Activated CD8-positive, alpha-beta memory T cell treated with anti-CD3 and anti-CD28 coated beads for 1 hour (primary cell): ENCODE data around the gene GYPA.
"Not testable (repeated sequence)": the region's sequence is repeated elsewhere in the genome, so short reads cannot be mapped to it uniquely, and the experiment has no call there.

Experiments used
- DNase-seq, 2 donors: peaks; one replicate each; pipeline ENCODE4 v3.0.0-alpha.2; 2020; ENCODE audit warnings: low read depth in 1 of 2; ENCODE audit errors: extremely low read depth in 1 of 2

GYPA gene

DNA sequence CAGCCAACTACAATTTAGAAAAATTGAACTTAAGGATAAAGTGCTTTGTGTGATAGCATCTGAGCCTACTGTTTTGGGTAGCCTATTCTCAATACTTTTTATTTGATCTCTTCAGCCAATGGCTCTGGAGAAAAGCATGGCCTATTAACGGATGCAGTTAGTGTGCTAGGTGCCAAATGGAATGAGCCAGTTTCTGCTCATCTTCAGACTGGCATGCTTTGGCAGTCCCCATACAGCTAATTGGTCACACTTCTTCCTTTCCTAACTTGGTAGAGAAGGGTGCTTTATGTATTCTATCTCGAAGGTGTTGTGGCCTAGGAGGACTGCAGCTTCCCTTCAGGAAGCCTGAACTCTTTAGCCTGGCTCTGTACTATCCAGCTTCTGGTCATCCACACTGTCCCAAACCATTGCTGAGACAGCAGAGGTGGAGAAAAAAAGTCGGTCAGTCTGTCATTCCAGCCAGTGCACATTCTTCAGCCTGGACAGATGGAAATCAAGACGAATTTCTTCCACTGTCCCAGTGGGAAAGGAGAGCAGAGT, 11.1 kb downstream of the GYPA start:
- DNase-seq, result not testable (repeated sequence)

DNA sequence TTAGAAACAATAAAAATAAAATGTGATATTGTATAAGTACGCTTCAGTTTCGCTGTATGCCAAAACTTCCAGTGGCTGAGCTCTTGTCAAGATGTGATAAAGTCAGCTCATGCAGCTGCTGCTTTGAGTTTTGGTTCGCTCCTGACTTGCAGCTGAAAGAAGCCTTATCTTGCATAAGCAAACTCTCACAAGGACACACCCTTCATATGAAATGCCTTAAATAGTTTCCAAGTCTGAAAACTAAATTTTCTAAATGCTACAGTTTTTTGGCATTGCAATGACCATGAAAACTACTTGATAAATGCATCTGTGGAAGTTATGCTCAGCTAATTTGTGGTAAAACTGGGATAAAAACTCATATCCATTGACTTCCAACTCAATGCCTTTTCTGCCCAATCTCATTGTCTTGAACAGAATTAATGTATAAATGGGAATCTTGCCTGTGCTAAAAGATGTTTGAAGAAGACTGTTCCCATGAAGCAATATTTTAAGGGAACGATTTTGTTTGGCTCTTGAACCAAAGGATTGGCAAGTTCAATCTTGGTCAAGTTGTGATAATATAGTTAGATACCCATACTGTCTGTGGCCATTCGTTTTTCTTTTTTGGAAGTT, 11.7 kb downstream of the GYPA start:
- DNase-seq, result not testable (repeated sequence)

DNA sequence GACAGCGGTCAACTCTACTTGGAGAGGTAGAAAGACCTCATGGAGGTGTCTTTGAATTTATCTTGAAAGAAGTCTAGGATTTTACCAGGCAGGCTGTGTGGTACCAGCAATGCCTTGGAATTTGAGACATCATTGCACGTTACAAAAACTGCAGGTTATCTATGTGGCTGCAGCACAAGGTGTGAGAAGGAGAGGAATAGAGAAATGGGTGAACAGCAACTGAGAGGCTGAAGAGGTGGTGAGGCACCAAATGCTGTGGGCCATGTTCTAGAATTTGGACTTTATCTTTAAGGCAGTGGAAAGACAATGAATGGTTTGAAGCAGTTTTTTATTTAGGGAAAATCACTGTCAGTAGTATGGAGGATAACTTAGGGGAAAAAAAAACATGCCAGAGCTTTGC, 15.4 kb downstream of the GYPA start:
- not testable (repeated sequence) for DNase-seq

DNA sequence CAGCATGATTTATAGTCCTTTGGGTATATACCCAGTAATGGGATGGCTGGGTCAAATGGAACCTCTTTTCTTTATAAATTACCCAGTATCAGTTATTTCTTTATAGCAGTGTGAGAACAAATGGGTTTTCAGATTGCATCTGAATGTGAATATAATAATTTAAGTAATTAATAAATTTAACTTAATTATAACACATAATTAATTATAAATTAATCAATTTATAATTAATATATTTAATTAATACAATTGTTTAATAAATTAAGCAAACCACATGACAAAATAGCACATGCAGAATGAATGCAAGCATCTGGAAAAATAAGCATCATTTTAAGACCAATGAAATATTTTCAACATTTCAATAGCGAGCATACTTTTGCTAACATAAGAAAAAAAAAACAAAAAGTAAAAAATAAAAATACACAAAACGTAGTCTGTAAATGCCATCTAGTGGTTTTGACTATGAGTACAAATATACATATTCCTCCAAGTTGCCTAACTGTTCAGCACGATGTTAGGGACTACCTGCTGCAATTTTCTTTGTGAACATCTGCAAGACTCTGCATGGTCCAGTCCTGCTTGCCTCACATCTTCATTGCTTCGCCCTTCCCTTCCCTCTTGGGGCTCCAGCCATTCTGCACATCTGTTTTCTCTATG, 16.4 kb downstream of the GYPA start:
- DNase-seq, result not testable (repeated sequence)

DNA sequence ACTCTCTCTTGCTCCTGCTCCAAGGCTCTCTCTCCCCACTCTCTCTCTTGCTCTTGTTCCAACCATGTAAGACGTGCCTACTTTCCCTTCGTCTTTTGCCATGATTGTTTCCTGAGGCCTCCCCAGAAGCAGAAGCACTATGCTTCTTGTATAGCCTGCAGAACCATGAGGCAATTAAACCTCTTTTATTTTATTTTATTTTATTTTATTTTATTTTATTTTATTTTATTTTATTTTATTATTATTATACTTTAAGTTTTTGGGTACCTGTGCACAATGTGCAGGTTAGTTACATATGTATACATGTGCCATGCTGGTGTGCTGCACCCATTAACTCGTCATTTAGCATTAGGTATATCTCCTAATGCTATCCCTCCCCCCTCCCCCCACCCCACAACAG, 17.2 kb downstream of the GYPA start:
- DNase-seq, result not testable (repeated sequence)

DNA sequence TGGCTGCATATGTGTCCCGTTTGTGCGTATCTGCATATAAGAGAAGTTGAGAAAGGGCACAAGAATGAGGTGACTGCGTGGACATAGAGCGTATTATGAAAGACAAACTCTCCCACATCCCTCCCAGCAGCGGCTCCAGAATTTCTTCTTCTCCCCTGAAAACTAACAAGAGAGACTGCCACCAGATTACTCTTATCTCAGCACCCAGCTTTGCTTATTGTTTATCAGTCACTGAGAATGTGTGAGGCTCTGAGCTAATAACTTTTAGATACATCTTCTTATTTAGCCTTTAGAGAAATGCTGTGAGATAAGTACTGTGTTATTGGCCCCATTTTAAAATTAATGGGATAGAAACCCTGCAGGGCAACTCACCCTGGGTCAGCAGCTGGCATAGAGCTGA, 20.8 kb downstream of the GYPA start:
- DNase-seq, result not testable (repeated sequence)

DNA sequence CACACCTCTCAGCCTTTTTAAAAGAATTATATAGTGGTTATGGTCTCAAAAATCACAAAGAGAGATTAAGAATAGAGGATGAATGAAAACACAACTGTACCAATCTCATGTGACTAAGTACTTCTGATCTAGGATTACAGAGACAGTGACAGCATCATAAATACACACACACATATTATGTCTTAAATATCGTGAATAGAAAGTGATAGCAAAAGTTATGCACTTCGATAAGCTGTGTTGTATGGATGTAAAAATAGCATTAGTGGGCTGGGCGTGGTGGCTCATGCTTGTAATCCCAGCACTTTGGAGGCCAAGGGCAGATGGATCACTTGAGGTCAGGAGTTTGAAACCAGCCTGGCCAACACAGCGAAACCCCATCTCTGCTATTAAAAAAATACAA, 25.0 kb downstream of the GYPA start:
- no peak for DNase-seq

DNA sequence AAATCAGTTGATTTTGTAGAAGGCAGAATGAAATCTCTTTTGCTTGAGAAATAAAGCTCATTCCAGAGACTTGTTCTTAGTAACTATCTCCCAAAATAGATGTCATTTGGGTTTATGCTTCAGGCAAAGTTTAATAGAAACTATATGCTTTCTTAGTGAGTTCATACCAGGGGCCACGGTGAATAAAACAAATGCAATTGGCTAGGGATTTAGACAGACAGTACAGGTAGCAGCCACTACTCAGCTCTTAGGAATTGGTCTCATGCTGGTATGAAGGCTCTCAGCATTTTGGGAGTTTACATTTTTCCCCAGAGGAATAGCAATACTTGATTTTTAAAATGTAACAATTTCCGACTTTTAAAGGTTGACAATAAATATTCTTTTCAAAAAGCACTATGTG, 27.0 kb downstream of the GYPA start:
- no peak for DNase-seq

DNA sequence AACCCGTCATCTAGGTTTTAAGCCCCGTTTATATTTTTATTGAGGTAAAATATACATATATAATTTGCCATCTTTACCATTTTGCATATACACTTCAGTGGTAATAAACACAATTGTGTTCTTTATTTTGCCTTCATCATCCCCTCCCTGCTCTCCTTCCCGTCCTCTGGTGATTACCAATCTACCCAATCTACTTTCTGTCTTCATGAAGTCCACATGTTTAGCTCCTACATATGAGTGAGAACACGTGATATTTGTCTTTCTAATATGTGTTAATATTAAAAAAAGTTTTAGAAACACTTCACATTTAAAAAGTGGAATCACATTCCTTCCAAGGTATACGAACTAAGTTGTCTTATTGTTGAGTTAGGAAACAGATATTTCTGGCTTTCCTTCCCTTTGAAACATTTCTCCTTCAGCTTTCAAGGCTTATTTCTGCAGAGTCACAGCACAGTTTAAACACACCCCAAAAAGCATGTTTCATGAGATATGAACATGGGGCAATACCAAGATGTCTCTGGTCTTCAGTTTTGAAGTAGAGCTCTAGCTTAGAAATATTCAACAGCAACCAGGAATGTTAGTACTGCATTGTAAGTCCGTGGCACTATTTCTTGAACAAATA, 35.9 kb downstream of the GYPA start:
- DNase-seq, result no peak

DNA sequence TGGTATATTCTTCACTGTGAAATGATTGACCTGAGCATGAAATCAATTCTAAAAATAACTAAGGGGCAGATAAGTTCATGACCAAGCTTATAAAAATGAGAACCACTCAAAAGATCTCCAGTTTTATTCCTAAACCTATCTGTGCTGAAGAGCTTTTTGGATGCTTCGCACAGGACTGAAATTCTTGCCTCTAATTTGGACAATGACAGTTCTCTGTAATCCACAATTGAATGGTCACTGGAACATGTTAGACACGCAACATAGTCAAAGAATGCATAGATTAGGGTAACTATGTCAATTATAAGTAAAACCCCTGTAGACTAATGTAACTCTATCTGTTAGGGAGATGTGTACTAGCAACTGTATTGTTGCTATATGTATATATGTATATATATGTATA, 42.7 kb downstream of the GYPA start:
- DNase-seq, result not testable (repeated sequence)

DNA sequence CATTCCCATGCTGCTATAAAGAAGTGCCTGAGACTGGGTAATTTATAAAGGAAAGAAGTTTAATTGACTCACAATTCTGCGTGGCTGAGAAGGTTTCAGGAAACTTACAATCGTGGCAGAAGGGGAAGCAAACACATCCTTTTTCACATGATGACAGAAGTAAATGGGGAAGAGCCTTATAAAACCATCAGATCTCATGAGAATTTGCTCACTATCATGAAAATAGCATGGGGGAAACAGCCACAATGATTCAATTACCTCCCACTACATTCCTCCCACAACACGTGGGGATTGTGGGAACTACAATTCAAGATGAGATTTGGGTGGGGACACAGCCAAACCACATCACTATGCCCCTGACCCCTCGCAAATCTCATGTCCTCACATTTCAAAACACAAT, 46.5 kb downstream of the GYPA start:
- DNase-seq, result not testable (repeated sequence)

DNA sequence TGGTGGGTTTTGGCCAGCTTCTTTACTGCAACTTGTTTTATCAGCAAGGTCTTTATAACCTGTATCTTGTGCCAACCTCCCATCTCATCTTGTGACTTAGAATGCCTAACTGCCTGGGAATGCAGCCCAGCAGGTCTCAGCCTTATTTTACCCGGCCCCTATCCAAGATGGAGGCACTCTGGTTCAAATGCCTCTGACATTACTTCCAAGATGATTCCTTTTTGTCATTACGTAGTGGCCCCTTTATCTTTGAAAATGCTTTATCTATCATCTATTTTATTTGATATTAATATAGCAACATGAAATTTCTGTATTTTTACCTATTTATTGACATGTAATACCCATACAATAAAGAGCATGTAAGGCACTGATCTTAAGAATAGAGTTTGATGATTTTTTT, 49.3 kb downstream of the GYPA start:
- DNase-seq, result not testable (repeated sequence)

DNA sequence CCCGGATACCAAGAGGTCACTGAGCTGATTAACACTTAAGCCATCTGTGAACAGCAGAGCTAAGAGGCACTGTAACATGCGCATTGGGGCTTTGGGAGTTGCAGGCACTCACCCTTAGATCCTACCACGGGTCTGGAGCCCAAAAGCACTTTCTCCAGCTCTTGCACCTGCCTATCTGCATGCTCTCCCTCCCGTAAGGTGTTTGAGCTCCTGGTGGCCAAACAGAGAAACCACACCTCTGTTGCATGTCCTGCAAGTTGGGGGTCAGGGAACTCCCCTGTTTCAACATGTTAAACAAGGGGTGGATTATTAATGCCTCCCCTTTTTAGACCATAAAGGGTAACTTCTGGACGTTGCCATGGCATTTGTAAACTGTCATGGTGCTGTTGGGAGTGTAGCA, 49.8 kb downstream of the GYPA start:
- DNase-seq, result no peak

DNA sequence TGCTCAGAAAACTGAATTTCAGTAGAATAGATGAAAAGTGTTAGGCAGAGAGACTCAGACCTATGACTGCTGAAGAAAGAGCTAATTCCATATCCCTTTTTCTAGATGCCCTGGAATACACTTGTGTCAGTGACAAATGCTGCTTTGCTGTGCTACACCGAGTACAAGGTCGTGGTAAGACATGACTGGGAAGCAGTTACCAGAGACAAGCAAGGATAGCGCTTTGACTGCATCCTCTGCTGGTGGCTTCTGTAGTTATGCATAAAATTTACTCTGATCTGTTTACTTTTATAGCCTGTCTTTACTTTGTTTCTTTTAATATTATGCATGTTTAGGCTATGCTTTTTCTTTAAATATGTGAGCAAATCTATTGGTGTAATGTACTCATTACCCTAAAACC, 58.5 kb downstream of the GYPA start:
- not testable (repeated sequence) for DNase-seq

DNA sequence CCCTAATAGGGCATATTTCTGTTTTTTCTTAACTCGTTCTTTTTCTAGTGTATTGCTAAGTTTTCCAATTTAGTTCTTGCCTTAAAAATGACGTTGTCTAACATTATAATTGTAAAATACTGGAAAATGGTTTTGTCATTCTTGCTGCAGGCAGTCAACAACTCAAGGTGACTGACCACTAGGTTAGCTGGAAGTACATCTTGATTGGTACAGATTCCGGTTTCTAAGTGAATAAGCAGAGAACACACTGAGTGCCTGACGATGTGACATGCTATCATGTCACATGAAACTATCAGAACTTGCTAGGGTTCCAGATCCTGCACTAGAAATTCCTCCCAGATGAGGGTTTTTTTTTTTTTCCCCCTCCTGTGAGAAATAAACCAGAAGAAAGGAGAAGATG, 60.4 kb downstream of the GYPA start:
- DNase-seq, result not testable (repeated sequence)

DNA sequence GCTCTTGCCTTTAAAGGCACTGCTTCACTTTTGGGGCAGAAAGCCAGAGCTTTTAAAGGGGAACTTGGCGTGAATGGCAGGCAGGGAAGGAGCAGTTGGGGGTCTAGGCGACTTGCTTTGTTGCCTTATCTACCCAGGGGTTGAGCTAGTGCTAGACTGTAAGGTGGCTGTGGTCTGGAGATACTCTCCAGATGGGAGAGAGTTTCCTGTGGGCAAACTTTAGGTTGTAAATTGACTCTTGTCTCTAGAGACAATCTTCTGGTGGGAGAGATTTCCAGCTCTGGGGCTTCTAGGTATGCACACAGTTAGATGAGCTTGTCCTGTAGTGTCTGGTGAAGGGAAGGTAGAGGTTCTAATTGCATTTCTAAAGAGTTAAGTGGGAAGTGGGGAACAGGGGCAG, 61.8 kb downstream of the GYPA start:
- not testable (repeated sequence) for DNase-seq

DNA sequence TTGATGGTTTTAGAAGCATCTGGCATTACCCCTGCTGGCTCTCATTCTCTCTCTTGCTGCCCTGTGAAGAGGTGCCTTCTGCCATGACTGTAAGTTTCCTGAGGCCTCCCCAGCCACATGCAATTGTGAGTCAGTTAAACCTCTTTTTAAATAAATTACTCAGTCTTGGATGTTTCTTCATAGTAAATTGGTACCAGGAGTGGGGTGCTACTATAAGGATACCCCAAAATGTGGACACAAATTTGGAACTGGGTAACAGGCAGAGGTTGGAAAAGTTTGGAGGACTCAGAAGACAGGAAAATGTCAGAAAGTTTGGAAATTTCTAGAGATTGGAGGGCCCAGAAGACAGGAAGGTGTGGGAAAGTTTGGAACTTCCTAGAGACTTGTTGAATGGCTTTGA, 79.0 kb downstream of the GYPA start:
- not testable (repeated sequence) for DNase-seq

DNA sequence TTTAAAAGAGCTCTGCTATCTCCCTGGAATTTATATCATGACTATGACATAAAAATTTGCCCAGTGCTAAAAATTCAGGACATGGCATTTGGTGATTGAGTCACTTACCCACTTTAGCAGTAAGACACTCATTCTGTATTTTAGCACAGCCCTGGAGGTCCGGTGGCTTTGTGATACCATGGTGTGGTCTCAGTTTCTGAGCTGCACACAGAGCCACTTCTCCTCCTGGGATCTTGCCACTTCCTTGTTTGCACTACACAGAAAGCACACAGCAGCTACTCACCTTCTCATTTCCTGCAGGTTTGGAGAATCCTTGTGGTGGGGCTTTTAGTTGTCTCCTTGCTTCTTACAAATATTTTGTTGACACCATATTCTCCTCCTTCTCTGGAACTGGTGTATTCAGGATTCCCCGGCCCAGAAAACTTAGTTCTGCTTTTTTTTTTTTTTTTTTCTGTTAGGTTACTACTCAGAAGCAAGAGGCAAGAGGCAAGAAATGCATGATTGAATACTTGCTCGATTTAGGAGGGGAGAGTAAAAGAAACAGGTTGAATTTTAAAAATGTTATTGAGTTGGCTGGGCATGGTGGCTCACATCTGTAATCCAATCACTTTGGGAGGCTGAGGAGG, 80.2 kb downstream of the GYPA start:
- not testable (repeated sequence) for DNase-seq
